T1000 (cell line): Measurements from ENCODE around the gene NOC2L.

Experiments used
- DNase-seq: peaks from one replicate; lab custom pipeline; 2025; ENCODE audit warnings: mixed read lengths; lab: John Stamatoyannopoulos, UW

NOC2L gene

DNA sequence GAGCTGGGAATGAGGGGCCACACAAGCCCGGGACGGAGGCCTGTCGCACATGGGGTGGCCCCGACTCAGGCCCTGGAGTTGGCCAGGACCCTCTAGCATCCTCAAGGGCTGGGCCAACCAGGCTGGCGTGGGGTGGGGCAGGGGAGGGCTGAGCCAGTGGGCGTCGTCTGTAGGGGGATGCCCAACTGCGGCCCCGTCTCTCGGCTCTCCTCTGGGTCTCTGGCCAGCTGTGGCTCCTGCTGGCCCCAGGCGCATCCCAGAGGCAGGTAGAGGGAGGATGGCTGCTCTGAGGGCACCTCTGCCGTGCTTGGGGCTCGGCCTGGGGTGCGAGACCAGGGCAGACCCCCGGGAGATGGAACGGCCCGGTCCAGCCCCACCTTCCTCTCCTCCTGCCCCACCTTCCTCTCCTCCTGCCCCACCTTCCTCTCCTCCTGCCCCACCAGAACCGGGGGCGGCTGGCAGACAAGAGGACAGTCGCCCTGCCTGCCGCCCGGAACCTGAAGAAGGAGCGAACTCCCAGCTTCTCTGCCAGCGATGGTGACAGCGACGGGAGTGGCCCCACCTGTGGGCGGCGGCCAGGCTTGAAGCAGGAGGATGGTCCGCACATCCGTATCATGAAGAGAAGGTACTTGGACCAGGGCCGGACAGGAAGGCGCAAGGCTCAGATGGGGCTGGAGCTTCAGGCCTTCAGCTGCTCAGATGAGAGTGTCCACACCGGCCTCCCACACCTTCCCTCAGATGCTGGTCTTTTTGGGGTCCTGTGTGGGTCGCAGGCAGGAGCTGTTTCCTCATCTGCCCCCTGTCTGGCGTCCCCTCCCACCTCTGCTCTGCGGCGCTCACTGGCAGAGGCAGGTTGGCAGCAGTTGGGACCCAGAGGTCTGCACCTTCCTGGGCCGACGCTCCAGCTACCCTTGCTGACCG, 29.1 kb downstream of the NOC2L start:
- no peak for DNase-seq

DNA sequence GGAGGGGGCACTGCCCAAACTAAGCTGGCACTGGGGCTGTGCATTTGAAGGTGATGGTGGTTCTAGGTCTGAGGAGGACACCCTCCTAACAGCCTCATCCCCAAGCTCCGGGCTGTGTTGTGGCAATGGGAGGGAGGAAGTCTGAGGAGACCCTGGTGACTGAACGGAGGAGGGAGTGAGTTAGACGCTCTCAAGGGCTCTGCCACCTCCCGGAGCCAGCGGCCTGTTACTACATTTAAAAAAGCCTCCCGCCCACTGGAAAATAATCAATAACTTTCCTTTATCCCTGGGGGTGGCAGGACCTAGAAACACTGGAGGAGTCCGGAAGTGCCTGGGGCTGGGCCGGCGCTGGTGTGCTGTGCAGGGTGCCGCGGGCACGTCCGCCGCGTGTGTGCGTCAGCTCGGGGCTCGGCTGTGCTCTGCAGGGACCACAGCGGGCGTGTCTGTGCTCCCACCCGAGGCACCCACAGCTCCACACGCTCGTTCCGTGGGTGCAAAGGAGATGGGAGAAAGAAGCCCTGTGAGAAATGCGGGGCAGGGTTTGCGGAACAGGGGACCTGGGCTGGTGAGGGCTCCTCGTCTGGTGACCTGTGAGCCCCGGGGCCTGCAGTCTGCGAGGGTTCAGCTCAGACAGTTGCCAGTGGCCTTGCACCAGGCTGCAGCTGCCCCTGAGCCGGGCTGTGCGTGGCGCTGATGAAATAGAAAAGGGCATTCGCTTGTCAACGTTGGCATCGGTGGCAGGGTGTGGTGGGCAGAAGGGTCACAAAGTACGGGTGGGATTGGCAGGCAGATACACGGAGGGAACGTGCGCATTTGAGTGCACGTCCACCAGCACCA, 30.0 kb downstream of the NOC2L start:
- no peak for DNase-seq

DNA sequence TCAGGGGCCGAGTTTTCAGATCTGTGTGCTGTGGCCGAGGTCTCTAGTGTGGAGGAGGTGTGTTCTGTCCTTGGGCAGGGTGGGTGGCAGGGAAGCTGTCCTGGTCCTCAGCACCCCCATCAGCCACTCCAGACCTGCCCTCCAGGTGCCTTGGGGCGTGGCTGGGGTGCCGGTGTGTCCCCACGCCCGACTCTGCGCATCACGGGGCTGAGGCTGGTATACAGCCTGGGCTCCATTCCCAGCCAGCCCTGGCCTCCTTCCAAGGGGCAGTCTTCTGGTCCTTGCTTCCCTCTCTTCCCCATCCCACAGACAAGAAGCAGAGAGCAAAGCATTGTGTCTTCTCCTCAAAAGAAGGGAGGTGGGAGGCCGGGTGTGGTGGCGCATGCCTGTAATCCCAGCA, 31.3 kb downstream of the NOC2L start:
- DNase-seq, result no peak

DNA sequence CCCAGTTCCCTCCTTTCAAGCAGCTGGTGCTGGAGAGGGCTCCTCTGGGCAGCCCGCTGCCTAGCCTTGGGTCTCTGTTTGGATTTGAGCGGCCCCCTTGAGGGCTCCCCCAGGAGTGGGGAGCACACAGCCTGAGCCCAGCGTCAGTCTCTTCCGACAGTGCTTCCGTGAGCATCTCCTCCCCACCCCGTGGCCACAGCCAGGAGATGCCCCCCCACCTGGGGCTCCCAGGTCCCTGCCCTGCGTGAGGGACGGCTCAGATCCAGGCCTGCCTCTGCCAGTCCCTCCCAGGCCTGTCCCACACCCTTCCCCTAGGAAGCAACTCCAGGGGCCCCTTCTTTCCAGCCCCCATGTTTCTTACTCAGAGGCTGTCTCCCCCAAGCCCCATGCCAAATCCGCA, 31.8 kb downstream of the NOC2L start:
- no peak for DNase-seq

DNA sequence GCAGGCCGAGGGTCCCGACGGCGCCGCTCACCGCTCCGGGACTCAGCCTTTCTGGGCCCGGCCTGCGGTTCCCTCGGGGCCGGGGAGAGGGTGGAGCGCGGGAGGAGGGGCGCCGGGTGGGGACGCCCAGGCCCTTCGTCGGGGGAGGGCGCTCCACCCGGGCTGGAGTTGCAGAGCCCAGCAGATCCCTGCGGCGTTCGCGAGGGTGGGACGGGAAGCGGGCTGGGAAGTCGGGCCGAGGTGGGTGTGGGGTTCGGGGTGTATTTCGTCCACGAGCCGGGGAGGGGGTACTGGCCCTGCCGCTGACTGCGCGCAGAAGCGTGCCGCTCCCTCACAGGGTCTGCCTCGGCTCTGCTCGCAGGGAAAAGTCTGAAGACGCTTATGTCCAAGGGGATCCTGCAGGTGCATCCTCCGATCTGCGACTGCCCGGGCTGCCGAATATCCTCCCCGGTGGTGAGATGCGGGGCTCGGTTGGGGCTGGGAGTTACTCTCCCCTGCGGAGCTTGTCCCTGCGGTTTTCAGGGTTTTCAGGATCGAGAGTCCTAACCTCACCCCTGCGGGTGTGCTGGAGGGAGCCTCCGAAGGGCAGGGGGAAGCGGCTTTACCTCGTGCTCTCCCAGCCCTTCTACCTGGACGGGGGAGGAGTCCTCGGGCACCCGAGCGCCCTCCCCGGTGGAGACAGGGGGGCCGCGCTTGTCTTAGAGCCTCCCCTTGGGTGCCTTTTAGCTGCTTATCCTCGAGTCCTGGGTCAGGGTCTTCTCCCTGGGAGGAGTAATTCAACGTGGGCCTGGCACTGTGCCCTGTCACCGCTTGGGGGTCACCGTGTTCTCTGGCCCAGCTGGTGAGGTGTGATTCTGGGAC, 33.3 kb downstream of the NOC2L start:
- DNase-seq, result no peak

DNA sequence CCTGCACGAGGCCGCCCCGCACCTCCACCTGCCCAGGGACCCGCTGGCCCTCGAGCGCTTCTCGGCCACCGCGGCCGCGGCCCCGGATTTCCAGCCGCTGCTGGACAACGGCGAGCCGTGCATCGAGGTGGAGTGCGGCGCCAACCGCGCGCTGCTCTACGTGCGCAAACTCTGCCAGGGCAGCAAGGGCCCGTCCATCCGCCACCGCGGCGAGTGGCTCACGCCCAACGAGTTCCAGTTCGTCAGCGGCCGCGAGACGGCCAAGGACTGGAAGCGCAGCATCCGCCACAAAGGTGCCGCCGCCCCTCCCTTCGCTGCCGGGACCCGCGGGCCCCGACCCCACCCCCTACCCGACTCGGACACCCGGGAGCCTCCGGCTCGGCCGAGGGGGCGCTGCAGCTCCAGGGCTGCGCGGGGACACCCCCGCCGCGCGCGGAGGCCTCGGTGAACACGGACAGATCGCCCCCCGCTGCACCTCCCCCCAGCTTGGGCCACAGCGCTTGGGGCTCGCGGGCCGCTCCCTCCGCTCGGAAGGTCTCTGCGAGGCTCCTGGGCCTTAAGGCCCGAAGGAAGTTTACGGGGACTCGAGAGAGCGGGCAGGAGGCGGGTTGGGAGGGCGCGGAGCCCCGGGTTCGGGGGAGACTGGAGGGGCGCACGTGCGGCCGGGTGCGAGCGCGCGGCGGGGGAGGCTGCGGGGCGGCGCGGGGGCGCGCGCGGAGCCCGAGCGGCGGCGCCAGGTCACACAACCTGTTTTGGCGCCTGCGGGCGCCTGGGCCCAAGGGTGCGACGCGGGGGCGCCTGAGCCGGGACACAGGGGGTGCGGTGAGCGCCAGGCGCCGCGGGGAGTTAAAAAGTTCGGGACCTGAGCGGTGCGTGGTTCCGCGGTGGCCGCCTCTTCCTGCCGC, 34.1 kb downstream of the NOC2L start:
- no peak for DNase-seq

DNA sequence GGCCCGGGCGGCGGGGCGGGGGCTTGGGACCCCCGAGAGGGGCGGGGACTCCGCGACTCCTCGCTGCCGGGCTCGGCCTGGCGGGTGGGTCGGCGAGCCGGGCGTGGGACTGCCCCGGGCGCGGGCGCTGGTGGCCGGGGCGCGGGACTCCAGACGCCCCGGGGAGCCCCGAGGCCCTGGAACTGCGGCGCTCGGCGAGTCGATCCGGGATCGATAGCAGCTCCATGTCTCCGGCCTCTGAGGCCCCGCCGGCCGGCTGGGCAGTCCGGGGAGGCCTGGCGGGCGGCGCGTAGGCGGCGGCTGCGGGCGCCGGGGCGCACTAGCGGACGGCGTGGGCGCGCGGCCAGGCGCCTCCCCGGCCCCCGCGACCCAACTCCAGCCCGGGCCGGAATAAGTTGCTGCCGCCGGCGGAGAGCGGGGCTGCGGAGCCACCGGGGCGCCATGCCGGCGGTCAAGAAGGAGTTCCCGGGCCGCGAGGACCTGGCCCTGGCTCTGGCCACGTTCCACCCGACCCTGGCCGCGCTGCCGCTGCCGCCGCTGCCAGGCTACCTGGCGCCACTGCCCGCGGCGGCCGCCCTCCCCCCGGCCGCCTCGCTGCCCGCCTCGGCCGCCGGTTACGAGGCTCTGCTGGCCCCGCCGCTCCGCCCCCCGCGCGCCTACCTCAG, 34.9 kb downstream of the NOC2L start:
- no peak for DNase-seq

DNA sequence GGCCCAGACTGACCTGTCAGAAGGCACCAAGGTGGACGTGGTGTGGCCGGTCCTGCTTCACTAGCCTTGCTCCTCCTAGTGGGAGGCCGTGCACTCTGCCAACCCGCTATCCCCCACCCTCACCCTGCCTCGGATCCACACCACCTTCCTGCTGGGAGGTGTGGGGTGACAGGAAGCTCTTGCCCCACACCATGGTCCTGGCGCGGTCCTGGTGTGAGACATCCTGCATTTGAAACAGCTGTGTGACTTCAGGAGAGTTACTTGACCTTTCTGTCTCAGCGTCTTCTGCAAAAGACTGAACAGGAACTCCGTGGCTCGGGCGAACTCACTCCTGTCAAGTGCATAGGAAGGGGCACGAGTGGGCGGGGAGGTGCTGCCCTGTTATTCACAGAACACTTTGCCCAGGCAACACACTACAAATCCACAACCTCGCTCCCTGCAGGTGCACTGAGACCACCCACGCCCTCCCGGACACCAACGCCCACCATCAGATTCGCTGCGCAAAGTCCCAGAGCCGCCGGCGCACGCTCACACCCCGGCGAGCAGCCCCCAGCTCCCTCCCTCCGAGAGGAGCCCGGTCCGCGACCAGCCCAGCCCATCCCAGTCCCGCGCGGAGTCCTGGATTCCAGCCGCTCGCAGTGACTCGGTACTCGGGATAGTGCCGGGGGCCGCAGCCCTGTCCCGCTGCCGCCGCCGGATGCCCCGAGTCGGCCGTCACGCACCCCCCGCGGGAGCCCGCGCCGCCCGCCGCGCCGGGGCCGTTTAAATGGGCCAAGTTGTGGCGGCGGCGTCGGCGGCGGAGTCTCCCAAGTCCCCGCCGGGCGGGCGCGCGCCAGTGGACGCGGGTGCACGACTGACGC, 35.7 kb downstream of the NOC2L start, which contains the start of gene SAMD11:
Gene SAMD11, plus strand, starts transcription at position 793 of the 860 bp plus-strand sequence. CDS start 509 bp downstream, outside the sequence.
- peak; percentile 68 for DNase-seq

DNA sequence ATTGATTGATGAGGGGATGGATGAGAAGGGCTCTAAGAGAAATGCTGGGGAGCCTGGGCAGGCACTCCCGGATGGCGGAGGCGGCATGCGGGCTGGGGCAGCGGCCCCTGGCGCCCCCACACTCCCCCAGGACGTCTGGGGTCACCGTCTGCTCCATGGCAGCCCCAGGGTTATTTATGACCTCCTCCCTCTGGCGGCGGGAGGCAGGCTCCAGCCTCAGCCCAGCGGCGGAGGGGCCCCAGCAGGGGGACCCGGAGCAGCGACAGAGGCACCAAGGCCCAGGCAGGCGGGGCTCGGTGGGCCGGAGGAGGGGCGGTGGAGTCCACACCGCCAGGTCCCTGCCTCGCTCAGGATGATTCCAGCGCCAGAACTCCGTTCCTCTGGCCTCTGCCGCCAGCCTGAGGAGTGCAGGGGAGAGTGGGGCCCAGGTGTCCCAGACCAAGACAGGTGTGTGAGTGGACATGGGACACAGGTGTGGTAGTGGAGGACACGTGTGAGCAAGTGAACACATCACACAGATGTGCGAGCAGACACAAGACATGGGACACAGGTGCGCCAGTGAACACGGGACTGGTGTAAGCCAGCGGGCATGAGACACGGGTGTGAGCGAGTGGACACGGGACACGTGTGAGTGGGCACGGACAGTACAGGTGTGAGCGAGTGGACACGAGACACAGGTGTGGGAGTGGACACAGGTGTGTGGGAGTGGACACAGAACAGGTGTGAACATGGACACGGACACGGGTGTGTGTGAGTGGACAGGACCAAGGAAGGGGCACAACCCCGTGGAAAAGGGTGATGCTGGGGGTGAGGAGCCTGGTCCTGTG, 37.8 kb downstream of the NOC2L start:
- DNase-seq, result peak; percentile 30

DNA sequence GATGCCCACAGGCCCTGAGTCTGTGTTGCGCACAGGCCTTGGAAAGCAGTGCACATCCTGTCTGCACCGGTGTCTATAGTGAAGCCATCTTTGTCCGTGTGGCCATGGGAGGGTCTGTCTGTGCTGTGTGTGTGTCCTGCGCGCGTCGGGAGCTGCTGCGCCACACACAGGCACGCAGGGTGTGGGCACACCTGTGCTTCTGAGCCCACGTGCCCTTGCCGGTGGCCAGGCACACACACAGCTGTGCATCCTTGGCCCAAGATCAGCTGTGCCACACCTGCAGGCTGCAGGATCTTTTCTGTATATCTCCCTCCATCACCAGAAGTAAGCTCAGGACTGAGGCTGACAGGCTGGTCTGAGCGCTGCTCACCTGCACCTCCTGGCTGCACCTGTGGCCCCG, 38.5 kb downstream of the NOC2L start:
- DNase-seq, result no peak

DNA sequence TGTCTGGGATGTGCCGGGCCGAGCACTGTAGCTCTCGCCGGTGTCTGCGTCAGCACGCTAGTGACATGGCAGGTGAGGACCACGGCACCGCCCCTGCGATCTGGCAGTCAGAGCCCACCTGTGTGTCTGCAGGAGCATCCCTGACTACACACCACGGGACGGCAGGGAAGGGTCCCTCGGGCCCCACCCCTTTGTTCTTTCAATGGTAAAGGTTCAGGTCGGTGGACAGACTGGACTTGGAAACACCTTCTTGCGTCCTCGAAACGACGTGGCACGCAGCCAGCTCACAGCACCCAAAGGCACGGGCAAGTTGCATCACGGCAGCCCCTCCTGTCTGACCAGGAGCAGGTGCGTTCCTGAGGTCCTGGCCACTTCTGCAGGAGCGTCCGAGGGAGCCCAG, 39.0 kb downstream of the NOC2L start:
- no peak for DNase-seq

DNA sequence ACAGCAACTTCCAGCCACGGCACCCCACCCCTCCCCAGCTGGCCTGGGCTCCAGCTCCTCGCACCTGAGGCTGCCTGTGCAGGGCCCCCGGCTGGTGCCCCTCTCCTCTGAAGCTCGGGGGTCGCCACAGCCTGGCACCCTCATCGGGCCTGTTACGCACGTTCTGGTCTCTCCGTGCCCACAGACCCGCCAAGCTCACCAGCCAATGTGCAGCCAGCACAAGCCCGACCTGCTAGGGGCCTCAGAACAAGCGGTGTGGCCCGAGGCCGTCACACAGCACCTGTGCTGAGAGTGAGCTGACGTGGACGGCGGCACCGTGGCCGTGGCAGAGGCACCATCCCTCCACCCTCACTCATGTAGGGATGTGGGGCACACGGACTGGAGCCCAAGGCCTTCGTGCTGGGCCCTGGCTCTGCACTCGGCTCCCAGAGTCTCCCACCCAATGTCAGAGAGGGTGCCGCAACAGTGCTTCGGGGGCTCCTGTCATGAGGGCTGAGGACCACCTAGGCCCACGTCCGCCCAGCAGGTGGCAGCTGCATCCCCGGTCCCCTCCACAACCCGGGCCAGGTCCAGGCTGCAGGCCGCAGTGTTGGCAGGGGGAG, 39.7 kb downstream of the NOC2L start:
- no peak for DNase-seq

DNA sequence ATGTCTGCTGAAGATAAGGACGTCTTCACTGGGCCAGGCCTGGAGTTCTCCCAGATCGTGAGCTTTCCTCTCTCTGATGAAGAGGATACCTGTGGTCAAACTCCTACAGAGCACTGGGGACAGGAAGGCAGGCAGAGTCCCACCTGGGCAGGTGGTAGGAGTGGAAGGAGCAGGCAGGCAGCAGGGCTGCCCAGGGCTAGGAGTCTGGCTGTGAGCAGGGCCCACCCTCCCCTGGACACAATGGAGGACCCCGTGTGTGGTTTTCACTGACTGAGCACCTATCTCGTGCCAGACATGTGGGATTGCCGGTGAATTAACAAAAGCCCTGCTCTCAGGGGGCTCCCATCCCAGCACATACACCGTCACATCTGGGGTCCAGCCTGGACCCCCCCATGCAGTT, 40.2 kb downstream of the NOC2L start:
- DNase-seq, result no peak

DNA sequence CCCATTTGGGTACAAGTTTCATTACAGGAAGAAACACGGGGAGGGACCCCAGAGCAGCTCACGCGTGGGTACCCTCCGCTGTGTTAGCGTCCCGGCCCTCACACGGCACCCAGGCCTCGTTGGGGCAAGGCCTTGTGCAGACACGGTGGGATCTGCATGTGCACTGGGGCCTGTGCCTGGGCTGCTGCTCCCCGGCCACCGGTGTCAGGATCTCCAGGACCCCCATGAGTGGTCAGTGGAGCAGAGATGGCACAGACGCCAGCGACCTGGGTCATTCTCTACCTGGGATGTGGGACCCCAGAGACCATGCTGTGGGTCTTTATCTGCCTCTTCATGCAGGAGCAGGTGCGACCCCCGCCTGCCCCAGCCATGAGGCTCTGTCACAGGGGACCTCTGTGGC, 40.7 kb downstream of the NOC2L start:
- no peak for DNase-seq

DNA sequence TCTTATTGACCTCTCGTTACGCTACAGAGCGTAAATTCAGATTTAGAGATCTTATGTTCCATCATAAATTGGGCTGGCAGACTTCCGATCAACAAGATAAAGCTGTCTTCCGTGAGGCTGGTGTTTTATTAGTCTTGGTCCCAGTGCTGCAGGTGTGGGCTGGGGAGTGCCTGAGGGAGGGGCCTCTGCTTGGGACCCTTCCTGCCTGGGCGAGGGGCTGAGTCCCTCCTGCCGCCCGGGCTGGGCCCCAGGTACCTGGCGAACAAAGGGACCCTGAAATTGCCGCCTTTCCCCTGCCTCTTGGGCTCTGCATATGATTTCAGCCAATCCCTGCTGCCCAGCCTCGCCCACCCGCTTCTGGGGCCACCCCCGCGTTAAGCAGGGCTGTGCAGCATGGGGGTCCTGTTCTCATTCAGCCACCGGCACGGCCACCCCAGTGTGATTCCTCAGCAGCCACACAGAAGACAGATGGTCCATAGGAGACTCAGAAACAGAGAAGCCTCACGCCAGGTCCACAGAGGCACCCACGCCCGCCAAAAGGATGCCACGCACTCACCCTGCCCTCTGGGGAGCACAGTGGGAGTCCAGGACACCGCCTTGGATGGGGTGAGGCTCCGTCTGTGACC, 41.5 kb downstream of the NOC2L start:
- DNase-seq, result no peak

DNA sequence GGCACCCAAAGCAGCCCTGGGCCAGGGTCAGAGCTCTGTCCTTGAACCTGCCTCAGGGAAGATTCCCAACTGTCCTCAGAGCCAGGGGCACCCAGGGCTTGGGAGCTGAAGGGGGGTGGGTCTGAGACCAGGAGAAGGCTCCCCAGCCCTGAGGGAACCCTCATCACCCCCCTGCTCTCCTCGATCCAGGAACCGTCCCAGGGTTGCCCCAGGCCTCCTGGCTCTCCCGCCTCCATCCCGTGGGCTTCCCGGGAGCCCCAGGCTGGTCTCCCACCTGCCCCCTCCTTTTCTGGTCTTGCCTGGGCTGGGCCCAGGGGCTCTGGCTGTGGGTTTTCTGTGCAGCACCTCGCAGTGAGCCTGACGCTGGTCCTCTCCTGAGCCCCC, 42.0 kb downstream of the NOC2L start:
- DNase-seq, result no peak
